HG03060 (cell line): Measurements from ENCODE around the gene RBFOX2.

Experiments
- ATAC-seq: cut with Tn5 transposase; IDR thresholded peaks from one replicate; pipeline ENCODE4 v1.9.1; 2021; ENCODE audit warnings: low read depth, moderate number of reproducible peaks; ENCODE audit not compliant: unreplicated experiment

RBFOX2 gene

DNA sequence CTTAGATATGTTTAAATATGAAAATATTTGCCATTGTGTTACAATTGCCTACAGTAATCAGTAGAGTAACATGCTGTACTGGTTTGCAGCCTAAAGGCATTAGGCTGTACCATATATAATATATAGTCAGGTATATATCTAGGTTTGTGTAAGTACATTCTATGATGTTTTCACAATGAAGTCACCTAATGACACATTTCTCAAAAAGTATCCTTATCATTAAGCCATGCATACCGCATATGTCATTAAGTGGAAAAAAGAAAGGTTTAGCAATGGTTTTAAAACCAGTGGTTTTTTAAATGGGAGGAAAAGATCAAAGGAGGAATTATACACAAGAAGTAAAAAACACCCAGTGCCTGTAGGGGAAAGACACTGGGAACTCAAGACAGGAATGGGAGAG is 122.7 kb downstream of the RBFOX2 start:
- ATAC-seq, result no peak

DNA sequence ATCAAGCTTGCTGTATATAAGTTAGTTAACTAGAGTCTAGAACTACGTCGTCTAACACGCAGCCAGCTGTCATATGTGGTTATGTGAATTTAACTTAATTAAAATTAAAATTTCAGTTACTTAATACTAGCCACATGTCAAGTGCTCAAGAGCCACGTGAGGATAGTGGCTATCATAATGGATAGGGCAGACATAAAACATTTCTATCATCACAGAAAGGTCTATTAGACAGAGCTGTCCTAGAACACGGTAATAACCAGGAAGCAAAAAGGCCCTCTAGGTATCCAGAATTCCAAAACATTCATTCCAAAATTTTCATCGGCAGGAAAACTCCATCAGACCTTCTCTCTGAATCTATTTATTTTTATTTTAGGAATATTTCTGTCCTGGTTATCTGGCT is 123.9 kb downstream of the RBFOX2 start:
- no peak for ATAC-seq

DNA sequence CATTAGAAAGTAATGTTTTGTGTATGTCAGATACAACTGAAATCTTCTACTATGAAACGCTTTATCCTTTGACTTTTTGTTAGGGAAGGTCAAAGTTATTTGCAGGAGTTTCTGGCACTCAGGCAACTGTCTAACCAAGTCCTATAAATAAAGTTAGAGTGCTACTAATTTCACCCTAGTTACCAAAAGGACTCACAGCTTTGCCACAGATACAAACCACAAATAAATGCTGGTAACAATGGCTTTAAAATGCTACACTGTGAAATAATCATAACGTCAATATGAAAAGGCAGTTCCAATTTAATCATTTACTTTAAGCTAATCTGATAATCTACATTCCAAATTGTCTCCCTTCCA is 124.3 kb downstream of the RBFOX2 start:
- no peak for ATAC-seq

DNA sequence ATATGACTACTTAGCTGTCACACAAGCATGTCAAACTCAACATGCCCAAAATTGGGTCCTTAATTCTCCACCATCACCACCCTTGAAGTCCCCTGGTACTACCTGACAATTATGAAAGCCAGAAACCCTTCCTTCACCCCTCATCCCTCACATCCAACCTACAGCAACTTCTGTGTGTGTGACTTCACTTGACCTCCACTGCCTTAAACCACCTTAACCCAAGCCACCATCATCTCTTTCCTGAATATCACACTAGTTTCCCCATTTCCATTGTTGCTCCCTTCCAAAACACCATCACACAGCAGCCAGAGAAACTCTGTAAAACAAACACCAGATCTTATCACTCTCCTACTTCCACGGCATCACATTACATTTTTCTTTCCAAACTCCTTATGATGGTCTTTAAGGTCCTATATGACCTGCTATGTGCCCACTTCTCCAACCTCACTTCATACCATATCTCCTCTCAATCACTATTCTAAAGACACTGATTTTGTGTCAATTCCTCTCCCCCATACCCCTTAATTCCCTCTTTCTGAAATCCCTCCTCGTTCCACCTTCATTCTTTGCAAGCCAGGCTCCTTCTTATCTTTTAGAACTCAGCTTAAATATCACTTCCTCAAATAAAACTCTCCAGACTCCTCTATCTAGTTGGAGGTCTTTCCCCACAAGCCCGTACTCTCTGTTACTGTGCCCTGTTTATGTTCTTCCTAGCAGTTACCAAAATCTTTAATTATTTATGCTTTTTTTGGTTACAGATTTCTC is 124.9 kb downstream of the RBFOX2 start:
- no peak for ATAC-seq

DNA sequence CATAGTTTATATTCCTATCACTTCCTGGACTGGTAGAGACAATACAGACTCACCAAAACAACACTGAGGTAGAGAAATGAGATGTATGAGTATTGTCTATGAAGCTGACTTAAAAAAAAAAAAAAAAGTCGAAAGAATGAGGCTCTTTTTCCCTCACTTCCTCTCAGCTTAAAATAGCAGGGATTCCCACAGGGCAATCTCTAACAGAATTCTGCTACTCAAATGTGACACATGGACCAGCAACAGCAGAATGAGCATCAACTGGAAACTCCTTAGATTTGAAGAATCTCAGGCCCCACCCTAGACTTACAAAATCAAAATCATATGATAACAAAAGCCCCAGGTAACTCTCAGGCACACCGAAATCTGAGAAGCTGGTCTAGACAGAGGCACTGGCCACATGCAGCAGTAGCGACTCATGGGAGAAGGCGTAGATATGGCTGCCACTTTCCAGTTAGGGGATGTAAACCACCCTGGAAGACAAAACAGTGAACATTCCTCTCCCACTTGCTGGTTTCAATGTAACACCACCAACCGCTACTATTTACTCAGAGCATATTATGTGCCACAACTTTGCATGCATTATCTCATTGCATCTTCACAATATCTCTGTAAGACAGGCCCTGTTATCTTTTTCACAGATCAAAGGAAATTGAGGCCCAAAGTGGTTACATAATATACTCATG is 128.0 kb downstream of the RBFOX2 start:
- no peak for ATAC-seq

DNA sequence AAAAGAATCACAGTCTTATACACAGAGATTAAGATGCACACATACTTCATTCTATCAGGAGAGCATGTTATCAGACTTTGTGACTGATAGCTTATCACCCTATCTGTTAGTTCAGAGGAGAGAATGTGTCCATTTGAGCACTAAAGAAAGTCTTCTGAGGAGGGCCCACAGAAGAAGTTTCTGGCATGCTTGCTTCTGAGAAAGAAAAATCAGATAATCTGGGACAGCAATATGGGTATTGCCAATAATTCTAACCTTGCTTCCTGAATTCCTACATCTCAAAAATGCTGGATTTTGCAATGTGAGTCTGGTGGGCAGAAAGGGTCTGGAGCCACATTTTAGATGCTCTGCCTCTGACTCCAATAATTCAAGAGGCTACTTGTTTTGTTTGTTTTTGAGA is 128.9 kb downstream of the RBFOX2 start:
- ATAC-seq, result no peak

DNA sequence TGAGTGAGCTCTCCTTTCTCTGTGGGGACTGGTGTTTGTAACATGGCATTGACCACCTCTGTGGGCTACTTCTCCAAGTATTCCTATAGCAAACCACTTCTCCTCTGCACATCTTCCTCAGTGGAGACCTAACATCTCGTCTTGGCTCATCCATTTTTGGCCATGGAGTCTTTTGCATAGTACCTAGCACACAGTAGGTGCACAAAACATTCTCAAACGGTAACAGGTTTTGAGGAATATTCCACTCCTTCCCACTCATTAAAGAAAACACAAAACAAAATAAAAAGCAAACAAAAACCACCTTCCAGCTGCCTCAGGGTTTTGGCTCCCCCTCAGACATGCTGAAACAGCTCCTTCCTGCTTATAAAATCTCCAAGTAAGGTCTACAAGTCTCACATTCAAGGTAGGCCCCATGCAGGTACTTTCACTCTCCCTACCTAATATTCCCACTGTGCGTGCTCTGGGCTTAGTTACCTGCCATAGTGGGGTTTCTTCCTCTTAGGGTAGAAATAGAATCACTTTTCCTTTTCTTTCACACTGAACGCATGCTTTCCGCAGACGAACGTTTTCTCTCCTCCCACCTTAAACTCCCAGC is 132.4 kb downstream of the RBFOX2 start:
- ATAC-seq, result no peak

DNA sequence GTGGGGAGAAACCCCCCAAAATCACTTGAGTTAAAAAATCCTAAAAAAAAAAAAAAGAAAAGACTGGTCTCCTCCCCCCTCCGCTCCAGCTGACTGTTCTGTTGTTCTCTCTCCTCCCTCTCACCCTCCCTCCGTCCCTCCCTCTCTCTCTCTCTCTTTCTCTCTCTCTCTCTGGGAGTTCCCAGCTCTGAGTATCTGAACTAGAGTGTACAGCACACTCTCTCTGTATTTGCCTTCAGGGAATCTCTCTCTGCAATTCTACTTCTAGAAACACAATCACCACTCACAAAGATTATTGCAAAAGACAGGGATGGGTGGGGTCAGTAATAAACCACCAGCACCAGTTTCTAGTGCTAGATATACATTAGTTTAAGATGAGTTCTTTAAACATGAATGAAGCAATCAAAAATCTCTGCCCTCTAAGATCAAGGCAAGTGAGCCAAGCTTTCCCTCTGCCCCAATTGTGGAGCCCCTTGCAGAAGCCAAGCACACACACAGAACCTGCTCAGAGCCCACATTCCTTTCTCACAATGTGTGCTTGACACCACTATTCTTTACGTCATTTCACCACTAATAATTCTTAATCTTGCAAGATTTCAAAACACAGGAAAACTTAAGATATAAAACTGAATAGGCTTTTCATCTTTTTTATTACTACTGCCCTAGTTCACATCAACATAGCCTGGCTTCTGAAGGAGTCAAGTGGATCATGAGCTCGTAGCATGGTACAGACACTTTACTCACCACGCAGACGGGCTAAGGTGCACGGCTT is 133.5 kb downstream of the RBFOX2 start:
- no peak for ATAC-seq

DNA sequence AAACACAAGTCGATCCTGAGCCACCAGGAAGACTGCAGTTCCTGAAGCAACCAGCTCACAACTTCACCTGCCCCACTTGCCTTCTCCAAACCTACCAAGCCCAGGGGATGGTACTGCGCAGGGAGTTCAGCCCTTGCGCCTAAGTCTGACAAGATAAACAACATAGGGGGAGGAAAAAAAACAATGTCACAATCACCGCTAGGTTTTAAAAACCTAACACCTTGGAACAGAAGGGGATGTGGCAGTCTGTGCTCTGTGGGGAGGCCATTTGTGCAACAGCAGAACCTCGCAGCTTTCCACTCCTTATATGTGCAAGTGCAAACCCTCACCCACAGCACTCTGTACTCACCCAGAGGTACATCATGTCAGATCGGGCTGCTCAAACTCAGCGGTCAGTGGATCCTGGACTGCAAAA is 134.2 kb downstream of the RBFOX2 start:
- ATAC-seq, result no peak

DNA sequence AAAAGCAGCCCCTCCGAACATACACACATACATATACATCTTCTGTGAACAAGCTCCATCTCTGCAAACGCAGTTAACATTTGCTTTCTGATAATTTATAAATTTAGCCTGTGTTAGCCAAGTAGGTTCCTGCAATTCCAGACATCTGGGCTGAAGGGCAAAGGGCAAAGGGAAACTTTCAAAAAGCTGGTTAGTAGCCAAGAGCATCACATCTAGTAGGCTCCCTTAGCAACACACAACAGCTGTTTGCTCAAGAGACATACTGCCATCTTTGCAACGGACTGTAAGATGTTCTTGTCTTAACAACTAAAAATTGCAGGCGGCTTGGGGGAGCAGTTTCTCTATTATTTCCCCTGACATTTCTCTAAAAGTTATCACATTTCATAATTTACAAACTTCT is 134.9 kb downstream of the RBFOX2 start:
- no peak for ATAC-seq

DNA sequence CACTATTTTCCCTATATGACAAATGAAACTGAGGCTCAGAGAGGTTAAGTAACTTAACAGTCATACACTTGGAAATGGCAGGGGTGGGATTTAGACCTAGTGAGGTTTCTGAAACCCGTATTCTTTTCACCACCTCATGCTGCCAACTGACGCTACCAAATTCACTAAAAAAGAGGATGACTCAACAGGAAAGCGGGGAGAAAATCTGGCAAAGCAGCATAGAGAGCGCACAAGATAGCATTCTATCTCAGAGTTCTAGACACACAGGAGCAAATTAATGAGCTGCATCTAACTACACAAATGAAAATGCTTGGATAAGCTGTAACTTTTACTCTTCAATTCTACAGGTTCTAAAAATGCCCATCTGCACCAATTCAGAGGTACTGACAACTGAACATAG is 136.4 kb downstream of the RBFOX2 start:
- no peak for ATAC-seq

DNA sequence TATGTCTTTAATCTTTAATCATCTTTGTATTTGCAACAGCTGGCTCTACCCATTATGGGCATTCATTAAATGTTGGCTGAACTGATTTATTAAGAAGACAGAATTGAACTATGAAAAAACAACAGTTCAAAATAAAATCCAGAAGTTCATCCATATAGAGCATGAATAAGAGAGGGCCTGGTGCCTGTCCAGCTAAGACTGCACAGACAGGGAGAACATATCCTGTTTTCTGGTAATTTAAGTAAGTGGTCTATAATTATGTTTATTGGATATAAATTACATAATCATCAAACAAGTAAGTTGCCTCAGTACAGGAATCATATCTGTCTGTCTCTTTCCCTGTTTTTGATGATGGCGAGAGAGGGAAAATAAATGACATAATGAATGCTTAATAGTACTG is 137.2 kb downstream of the RBFOX2 start:
- no peak for ATAC-seq

DNA sequence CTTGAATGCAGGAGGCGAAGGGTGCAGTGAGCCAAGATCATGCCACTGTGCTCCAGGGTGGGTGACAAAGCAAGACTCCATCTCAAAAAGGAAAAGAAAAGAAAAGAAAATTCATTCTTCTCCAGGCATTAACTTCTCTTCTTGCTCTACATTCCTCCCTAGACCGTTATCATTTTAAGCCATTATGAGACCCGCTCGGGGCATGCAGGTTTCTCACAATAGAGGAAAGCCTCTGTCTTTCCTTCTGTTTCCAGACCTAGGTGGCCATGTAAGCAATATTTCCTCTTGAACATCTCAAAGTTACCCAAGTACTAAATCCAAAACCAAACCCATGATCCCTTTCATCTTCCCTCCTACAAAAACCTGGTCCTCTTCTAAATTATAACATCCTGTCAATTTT is 139.6 kb downstream of the RBFOX2 start:
- no peak for ATAC-seq

DNA sequence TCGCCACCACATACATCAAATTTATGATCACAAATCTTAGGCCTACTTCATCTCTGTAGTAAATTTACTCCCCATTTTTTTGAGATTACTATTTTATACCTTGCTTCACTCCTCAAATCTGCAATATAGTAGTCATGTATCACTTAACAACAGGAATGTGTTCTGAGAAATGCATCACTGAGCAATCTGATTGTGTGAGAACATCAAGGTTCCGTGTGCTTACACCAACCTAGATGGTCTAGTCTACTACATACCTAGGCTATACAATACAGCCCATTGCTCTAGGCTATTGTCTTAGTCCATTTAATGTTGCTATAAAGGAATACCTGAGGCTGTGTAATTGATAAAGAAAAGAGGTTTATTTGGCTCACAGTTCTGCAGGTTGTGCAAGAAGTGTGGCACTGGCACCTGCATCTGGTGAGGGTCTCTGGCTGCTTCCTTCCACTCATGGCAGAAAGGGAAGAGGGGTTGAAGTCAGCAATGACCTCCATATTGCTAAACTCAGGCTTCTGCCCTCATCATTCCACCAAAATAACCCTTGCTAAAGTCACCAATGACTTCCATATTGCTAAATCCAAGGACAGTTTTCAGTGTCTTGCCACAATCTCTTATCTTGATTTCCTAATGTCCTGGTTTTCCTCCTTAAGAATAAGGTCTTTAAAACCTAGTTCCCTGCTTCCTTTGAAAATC is 140.3 kb downstream of the RBFOX2 start:
- no peak for ATAC-seq

DNA sequence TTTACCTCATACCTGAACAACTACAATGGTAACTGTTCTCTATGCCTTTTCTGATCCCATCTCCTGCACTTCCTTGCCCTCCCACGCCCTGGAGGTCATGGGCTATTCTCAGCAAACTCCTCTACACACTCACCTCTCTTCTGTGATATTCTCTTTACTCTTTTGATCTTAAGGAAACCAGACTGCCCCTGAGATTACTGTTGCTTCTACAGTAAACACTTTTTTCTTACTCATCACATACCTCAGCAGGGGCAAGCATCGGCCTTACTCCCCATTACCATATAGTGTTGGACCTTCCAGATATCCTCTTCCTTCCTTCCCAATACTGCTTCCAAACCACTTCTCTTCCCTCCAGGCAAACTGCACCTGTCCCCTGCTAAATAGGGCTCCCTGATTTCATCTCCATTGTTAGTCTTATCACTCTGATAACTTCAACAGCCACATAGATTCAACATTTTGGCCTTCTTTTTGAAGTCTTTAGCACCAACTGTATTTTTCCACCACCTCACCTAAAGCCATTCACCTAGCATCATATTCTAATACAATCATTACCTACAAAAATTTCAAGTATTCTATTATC is 141.2 kb downstream of the RBFOX2 start:
- ATAC-seq, result no peak

DNA sequence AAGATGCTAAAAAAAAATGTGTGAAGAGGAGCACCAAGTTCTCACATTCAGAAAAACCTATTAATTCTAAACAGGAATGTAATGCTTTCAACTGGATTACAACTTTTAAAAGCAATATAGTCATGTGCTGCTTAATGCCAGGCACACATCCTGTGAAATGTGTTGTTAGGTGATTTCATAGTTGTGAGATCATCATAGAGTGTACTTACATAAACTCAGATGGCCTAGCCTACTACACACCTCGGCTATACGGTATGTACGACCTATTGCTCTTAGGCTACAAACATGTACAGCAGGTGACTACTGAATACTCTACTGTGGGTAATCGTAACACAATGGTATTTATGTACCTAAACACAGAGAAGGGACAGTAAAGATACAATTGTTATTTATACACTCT is 142.3 kb downstream of the RBFOX2 start:
- no peak for ATAC-seq

DNA sequence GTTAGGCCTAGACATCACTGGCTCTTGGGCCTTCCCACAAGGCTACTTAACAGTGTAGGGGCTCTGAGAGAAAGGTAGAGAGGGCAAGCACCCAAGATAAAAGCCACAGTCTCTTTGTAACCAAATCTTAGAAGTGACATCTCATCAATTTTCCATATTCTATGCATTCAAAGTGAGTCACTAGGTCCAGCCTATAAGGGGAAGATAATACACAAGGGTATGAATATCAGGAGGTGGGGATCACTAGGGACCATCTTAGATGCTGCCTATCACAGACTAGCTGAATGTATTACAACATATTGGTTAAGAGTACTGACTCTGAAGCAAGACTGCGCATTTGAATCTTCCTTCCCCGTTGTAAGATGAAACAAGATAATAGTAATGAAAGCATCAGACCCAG is 144.1 kb downstream of the RBFOX2 start:
- no peak for ATAC-seq

DNA sequence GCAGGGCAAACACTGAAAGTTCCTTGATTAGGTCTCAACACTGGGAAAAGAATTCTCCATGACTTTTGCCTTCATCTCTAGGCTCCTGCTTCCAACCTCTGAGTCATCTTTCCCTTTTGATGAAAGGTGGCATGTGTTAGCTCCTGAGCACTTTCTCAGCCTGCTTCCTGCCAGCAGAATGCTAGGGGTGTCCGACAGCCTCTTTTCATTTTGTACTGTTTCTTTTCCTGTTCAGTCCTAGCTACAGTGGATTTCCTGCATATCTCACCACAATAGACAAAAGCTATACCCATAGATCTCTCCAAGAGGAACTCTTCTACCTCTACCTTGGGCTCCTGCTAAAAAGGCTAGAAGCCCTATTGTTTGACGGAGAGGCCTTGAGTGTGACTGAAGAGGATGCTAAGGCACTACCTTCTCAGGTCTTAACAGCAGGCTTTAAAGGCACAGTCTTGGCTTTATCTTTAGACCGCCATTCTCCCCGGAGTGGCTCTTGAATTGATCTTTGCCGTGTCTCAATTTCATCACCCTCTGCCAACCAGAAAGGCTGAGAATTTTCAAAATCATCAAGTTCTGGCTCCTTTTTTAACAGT is 145.5 kb downstream of the RBFOX2 start:
- no peak for ATAC-seq

DNA sequence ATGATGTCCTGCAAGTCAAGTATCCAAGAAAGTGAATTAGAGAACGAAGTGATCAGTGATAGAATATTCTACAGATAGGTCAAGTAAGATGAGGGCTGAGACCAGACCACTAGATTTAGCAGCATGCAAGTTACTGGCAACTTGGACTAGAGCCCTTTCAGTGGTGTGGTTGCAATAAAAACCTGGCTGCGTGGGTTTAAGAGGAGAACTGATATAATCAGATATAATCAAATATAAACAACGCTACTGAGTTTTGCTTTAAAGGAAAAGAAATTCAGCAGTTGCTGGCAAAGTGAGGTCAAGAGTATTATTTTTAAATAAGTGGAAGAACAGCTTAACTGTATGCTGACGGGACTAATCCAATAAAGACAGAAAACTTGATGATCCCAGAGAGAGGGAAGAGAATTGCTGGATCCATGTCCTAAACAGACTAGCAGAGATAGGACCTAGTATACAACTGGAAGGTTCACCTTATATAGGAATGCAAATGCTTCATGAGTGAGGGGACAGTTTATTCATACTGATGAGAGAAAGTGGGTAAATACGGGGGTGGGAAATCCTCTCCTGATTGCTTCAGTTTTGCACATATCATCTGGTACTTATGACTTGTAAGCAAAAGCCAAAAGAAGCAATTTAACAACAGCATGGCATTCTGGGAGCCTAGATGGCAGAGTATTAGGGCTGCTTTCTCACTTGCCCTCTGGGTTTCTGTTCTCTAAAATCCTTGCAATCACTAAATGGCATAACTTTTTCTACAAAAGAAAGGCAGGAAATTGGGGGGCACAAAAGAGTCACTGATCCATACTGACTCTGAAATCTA is 146.2 kb downstream of the RBFOX2 start:
- ATAC-seq, result no peak
